Activated CD4-positive, alpha-beta T cell treated with anti-CD3 and anti-CD28 coated beads, Interleukin-2, amount 50 U/mL, for 24 hours (primary cell): ENCODE measurements around the gene GRIP2.

Source experiments
- DNase-seq, 2 donors: peaks; one replicate each; pipeline ENCODE4 v3.0.0-alpha.2; 2020; ENCODE audit warnings: low read depth in 1 of 2, low spot score in 1 of 2

Gene GRIP2

GRCh38 chr3:14507757-14508504 lies 32.2 kb downstream of the GRIP2 start:
- no peak for DNase-seq

GRCh38 chr3:14507305-14507741 lies 32.8 kb downstream of the GRIP2 start:
- DNase-seq, result no peak

GRCh38 chr3:14506626-14507304 lies 33.4 kb downstream of the GRIP2 start:
- DNase-seq, result no peak

- DNase-seq, result no peak
These were observed 34.2 kb downstream of the GRIP2 start for GRCh38 chr3:14505803-14506500.

- no peak for DNase-seq
These were observed 34.9 kb downstream of the GRIP2 start for GRCh38 chr3:14505001-14505802.

GRCh38 chr3:14503706-14504065 lies 36.5 kb downstream of the GRIP2 start:
- no peak for DNase-seq

- no peak for DNase-seq
These were observed 37.0 kb downstream of the GRIP2 start for GRCh38 chr3:14503033-14503705.

- DNase-seq, result no peak
These were observed 37.7 kb downstream of the GRIP2 start for GRCh38 chr3:14502472-14502871.

GRCh38 chr3:14497321-14497720 lies 42.8 kb downstream of the GRIP2 start:
- DNase-seq, result no peak

GRCh38 chr3:14496351-14496750 lies 43.8 kb downstream of the GRIP2 start:
- DNase-seq, result no peak

GRCh38 chr3:14494973-14495300 lies 45.2 kb downstream of the GRIP2 start:
- DNase-seq, result no peak

GRCh38 chr3:14494279-14494972 lies 45.7 kb downstream of the GRIP2 start:
- DNase-seq, result no peak

GRCh38 chr3:14492948-14493881 lies 46.9 kb downstream of the GRIP2 start:
- DNase-seq, result no peak

- DNase-seq, result no peak
These were observed 48.5 kb downstream of the GRIP2 start for GRCh38 chr3:14491396-14492190.

- no peak for DNase-seq
These were observed 49.3 kb downstream of the GRIP2 start for GRCh38 chr3:14490831-14491230.

- DNase-seq, result no peak
These were observed 49.9 kb downstream of the GRIP2 start for GRCh38 chr3:14490255-14490654.

GRCh38 chr3:14489641-14490040 lies 50.5 kb downstream of the GRIP2 start:
- DNase-seq, result no peak

- DNase-seq, result no peak
These were observed 51.7 kb downstream of the GRIP2 start for GRCh38 chr3:14488286-14489041.
